Stimulated activated CD8-positive, alpha-beta memory T cell treated with anti-CD3 and anti-CD28 coated beads, Interleukin-4, amount 100 ng/mL, for 1 hour (primary cell): ENCODE results near the gene SPDYE18.
"Not testable (repeated sequence)": the region's sequence is repeated elsewhere in the genome, so short reads cannot be mapped to it uniquely, and the experiment has no call there.

ENCODE experiments used
- DNase-seq, 2 donors: peaks; one replicate each; pipeline ENCODE4 v3.0.0-alpha.2; 2020; ENCODE audit warnings: low read depth in 2 of 2, low spot score in 1 of 2

Gene SPDYE18

DNA sequence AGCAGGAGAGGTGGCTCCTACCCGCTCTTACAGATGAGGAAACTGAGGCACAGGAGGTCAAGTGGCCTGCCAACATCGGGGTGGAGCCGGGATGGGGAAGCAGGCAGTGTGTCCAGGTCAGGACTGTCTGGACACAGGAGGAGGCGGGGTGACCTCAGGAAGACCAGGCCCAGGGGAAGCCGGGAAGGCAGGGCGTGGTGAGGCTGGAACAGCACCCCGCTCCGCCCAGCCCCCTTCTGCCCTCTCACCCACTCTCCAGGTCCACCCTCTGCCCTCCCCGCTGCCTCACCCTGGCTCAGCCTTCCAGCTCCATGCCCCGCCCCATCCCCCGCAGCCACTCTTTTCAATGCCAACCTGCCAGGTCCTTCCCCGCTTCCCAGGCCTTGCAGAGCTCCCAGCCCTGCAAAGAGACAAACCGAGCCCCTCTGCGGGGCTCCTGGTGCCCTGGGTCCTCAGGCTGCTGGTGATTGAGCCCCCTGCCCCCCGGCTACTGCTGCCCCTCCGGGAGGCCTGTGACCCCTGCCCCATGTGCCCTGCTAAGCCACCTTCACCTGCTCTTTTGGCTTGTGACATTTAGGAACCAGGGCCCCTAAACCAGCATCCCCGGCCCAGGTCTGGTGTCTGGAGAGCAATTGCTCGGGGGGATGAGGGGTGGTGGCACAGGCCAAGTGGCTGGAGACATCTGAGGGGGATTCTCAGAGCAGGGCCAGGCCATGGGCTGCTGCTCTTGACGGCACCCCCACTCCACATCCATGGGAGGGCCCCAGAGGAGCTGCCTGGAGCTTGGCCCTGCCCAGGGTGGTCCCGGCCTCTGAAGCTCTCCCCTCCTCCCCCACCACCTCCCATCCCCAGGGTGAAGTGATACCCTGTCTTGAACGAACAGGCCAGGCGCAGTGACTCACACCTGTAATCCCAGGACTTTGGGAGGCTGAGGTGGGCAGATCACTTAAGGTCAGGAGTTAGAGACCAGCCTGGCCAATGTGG is 55.9 kb downstream of the SPDYE18 start:
- DNase-seq, result not testable (repeated sequence)

GRCh38 chr7:77005461-77006057 is 56.8 kb downstream of the SPDYE18 start:
- DNase-seq, result not testable (repeated sequence)

DNA sequence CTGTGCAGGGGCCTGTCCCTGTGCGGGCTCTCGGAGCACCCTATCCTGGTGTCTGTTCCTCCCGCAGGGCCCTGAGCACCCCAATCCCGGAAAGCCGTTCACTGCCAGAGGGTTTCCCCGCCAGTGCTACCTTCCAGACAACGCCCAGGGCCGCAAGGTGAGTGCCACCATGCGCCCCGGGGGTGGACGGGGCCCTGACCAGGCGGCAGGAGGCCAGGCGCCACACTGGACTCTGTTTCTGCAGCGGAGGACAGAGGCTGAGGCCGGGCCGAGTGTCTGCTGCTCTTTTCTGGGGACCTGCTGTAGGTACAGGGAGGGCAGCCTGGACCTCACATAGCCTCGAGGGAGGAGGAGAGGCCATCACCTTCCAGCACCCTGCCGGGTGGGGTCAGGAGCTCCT is 58.2 kb downstream of the SPDYE18 start:
- not testable (repeated sequence) for DNase-seq

DNA sequence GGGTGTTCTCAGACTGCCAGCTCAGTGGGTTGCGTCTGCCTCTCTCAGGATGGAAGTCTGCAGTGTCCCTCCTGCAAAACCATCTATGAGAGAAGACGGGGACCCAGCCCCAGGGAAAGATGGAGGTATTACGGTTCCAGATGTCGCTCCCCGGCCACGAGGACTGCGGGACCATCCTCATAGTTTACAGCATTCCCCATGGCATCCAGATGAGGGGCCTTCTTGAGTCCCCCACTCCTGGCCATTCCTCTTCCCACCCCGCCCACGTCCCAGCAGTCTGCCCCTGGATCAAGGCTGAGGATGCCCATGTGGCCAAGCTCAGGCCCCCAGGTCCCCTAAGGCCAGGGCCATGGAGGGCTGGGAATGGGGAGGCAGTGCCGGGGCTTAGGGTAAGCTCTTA is 59.1 kb downstream of the SPDYE18 start:
- not testable (repeated sequence) for DNase-seq

DNA sequence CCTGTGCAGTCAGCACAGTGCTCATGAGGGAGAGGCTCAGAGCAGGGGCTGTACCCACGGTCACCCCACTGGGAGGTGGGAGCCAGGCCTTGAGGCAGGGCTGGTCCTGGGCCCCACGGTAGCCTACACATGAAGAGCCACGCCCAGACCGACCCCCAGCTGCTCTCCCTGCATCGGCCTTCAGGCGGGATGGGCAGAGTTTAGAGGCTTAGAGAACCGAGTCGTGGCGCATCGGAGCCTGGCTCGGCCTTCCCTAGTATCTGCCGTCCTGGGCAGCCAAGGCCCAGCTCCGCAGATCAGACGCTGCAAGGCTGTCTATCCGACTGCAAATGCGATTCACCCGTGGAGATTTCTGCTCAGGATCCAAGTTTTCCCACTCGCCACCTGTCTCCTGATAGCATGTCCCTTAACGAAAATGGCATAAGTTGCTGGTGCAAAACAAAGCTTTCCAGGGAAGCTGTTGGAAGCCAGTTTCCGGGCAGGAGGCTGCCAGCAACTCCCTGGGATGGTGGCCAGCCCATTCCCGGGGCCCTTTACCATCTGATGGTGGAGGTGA is 59.6 kb downstream of the SPDYE18 start:
- not testable (repeated sequence) for DNase-seq

- DNase-seq, result not testable (repeated sequence)
These were observed 60.3 kb downstream of the SPDYE18 start for GRCh38 chr7:77002104-77002503.
